Body of pancreas (tissue), 4 donors: ENCODE measurements around the gene CDHR3. TPM values are rescaled to one million over a fixed set of nuclear protein-coding genes. Genes with fewer than 3 reads are reported as not detected.

Experiments used
- ATAC-seq: fragments of 150-250 bp; one replicate; pipeline ENCODE4 v1.9.1; 2016
- DNase-seq, 4 donors: peaks; one replicate each; pipeline ENCODE4 v3.0.0-alpha.2; 2019
- H3K27ac ChIP-seq, 4 donors: fragments of 200-600 bp; sonication (generic); 1 replicate in 3 of 4; 2 replicates in 1 of 4; pipeline versions ENCODE4 v1.5.1 to v1.6.1; 2016 to 2019; ENCODE audit warnings: mild to moderate bottlenecking in 1 of 4, mixed read lengths in 1 of 4, moderate library complexity in 1 of 4
- H3K27me3 ChIP-seq, 2 donors: fragments of 200-600 bp; sonication (generic); one replicate each; pipeline ENCODE4 v1.6.0; 2016; ENCODE audit warnings: mild to moderate bottlenecking in 1 of 2
- H3K36me3 ChIP-seq, 2 donors: fragments of 200-600 bp; sonication (generic); replicated peaks in 1 of 2; 2 replicates each; pipeline ENCODE4 v1.5.1; 2016; ENCODE audit warnings: low read depth in 2 of 2; ENCODE audit not compliant: insufficient read depth in 1 of 2
- H3K4me1 ChIP-seq: fragments of 200-600 bp; sonication (generic); one replicate; pipeline ENCODE4 v1.6.0; 2016
- H3K4me3 ChIP-seq, 2 donors: fragments of 200-600 bp; sonication (generic); 1 replicate in 1 of 2; 2 replicates in 1 of 2; pipeline ENCODE4 v1.5.1; 2016 to 2019
- H3K9me3 ChIP-seq, 3 donors: fragments of 200-600 bp; sonication (generic); 1 replicate in 2 of 3; 2 replicates in 1 of 3; pipeline ENCODE4 v1.5.1; 2016
- CTCF ChIP-seq, 7 experiments: fragments of 450-650 bp in 4 of 7; fragments of 200-600 bp in 3 of 7; sonication (generic) in 3 of 7; IDR thresholded peaks; one replicate each; pipeline ENCODE4 v1.5.1; 2016 to 2019; ENCODE audit warnings: antibody characterized with exemption in 7 of 7
- POLR2A ChIP-seq, 3 donors: fragments of 450-650 bp; IDR thresholded peaks; one replicate each; pipeline ENCODE4 v1.6.1; 2016; ENCODE audit warnings: antibody characterized with exemption in 3 of 3, mild to moderate bottlenecking in 2 of 3
- WGBS, 2 donors: methylation state at CpG; one replicate each; pipeline ENCODE4 v1.1.5; 2017; 5-methylcytosine and 5-hydroxymethylcytosine counted together
- intact Hi-C: fragments of 100-400 bp; cut with DNase I; formaldehyde crosslinking; loops from one replicate; pipeline ENCODE4 v1.15.1; 2023
- total RNA-seq, 2 donors: library from RNA; depleted of rRNA; stranded (reverse); fragments of >200 nt; gene quantifications; one replicate each; pipeline ENCODE4 v1.1.0, GENCODE V29; 2016

Gene CDHR3
- total RNA-seq, 2 donors from 2014 or later, result 1.6 to 14.8 TPM

- no peak for ATAC-seq
- no peak for DNase-seq
- Histone ChIP-seq H3K27me3 (no peaks in the 10 kb centered on the region), H3K36me3 (no peaks in the 10 kb centered on the region), H3K9me3 (no peaks in the 10 kb centered on the region), H3K4me3 (no peak overlapping the region), H3K27ac (no peak overlapping the region), H3K4me1 (peaks cover 8% of the 10 kb centered on the region)
- no peak for TF ChIP-seq CTCF (IDR thresholded peaks at IDR 0.05)
- no peak for TF ChIP-seq POLR2A (IDR thresholded peaks at IDR 0.05)
- intact Hi-C loops, result loop anchor here (10.0 kb wide), 1 partner anchor 393 kb away; no protein-coding TSS in a partner anchor
- WGBS, 2 donors, result 60 to 71% methylated on average over 10 of the region's 10 CpGs
Measured at GRCh38 chr7:106047818-106048705, 85.0 kb downstream of the CDHR3 start.

GRCh38 chr7:106048706-106049020 is 85.6 kb downstream of the CDHR3 start:
- WGBS, 2 donors, result 93 to 96% methylated on average over 2 of the region's 2 CpGs
- intact Hi-C loops, result loop anchor here (10.0 kb wide), 1 partner anchor 394 kb away; no protein-coding TSS in a partner anchor
- ATAC-seq (no peak), DNase-seq (no peak)
- Histone ChIP-seq H3K4me1 (peaks cover 7% of the 10 kb centered on the region), H3K4me3 (no peak overlapping the region), H3K36me3 (no peaks in the 10 kb centered on the region), H3K9me3 (no peaks in the 10 kb centered on the region), H3K27ac (no peak overlapping the region), H3K27me3 (no peaks in the 10 kb centered on the region)
- TF ChIP-seq CTCF (IDR thresholded peaks at IDR 0.05), result no peak
- TF ChIP-seq POLR2A (IDR thresholded peaks at IDR 0.05), result no peak

- ATAC-seq, result no peak
- no peak for DNase-seq
- intact Hi-C loops, result loop anchor here (10.0 kb wide), 1 partner anchor 394 kb away; no protein-coding TSS in a partner anchor
- Histone ChIP-seq H3K4me3 (no peak overlapping the region), H3K27me3 (no peaks in the 10 kb centered on the region), H3K9me3 (no peaks in the 10 kb centered on the region), H3K36me3 (no peaks in the 10 kb centered on the region), H3K27ac (no peak overlapping the region), H3K4me1 (peaks cover 7% of the 10 kb centered on the region)
- WGBS, 2 donors, result 85 to 87% methylated on average over 8 to 9 of the region's 9 CpGs
- TF ChIP-seq CTCF (IDR thresholded peaks at IDR 0.05), result no peak
- TF ChIP-seq POLR2A (IDR thresholded peaks at IDR 0.05), result no peak
Measured at GRCh38 chr7:106049139-106049752, 86.2 kb downstream of the CDHR3 start.

- Histone ChIP-seq H3K36me3 (no peaks in the 10 kb centered on the region), H3K27ac (no peak overlapping the region), H3K4me3 (no peak overlapping the region), H3K27me3 (no peaks in the 10 kb centered on the region), H3K9me3 (no peaks in the 10 kb centered on the region), H3K4me1 (peaks cover 7% of the 10 kb centered on the region)
- DNase-seq (no peak), ATAC-seq (no peak)
- no peak for TF ChIP-seq POLR2A (IDR thresholded peaks at IDR 0.05)
- TF ChIP-seq CTCF (IDR thresholded peaks at IDR 0.05), result no peak
- WGBS, 2 donors, result 71 to 77% methylated on average over 11 to 13 of the region's 13 CpGs
- intact Hi-C loops, result no loop called here
Measured at GRCh38 chr7:106050002-106050745, 87.1 kb downstream of the CDHR3 start.
